ENCODE results near the gene LLGL2.
A peak's percentile ranks its signal among the peaks of the same experiment; 100 is the strongest.

The LLGL2 gene

GRCh38 chr17:75540923-75541503, 15.5 kb downstream of the LLGL2 start:
- Mint-ChIP-seq H3K4me3 (no peak overlapping the region), H3K9me3 (no peaks in the 10 kb centered on the region), H3K27ac (no peak overlapping the region), H3K4me1 (no peaks in the 10 kb centered on the region), H3K27me3 (no peaks in the 10 kb centered on the region), H3K36me3 (no peaks in the 10 kb centered on the region)
- ATAC-seq: no peak

- Mint-ChIP-seq H3K36me3 (no peaks in the 10 kb centered on the region), H3K4me3 (no peak overlapping the region), H3K9me3 (no peaks in the 10 kb centered on the region), H3K27ac (no peak overlapping the region), H3K27me3 (no peaks in the 10 kb centered on the region), H3K4me1 (no peaks in the 10 kb centered on the region)
- ATAC-seq: no peak
Observed at GRCh38 chr17:75542229-75542628, 16.7 kb downstream of the LLGL2 start.

GRCh38 chr17:75542728-75543336, 17.3 kb downstream of the LLGL2 start:
- Mint-ChIP-seq H3K4me3 (no peak overlapping the region), H3K36me3 (no peaks in the 10 kb centered on the region), H3K9me3 (no peaks in the 10 kb centered on the region), H3K4me1 (no peaks in the 10 kb centered on the region), H3K27ac (no peak overlapping the region), H3K27me3 (no peaks in the 10 kb centered on the region)
- no peak for ATAC-seq

- ATAC-seq: no peak
- Mint-ChIP-seq H3K36me3 (no peaks in the 10 kb centered on the region), H3K4me1 (no peaks in the 10 kb centered on the region), H3K27ac (no peak overlapping the region), H3K4me3 (no peak overlapping the region), H3K9me3 (no peaks in the 10 kb centered on the region), H3K27me3 (no peaks in the 10 kb centered on the region)
Observed at GRCh38 chr17:75544250-75544649, 18.8 kb downstream of the LLGL2 start.

- Mint-ChIP-seq H3K4me3 (no peak overlapping the region), H3K27ac (no peak overlapping the region), H3K9me3 (no peaks in the 10 kb centered on the region), H3K36me3 (no peaks in the 10 kb centered on the region), H3K4me1 (no peaks in the 10 kb centered on the region), H3K27me3 (no peaks in the 10 kb centered on the region)
- ATAC-seq: no peak
Observed at GRCh38 chr17:75546181-75546580, 20.7 kb downstream of the LLGL2 start.

- H3K27ac Mint-ChIP-seq: no peak overlapping the region
- no peaks in the 10 kb centered on the region for H3K4me1 Mint-ChIP-seq
- H3K36me3 Mint-ChIP-seq: no peaks in the 10 kb centered on the region
- no peak for ATAC-seq
- no peaks in the 10 kb centered on the region for H3K9me3 Mint-ChIP-seq
- H3K27me3 Mint-ChIP-seq: no peaks in the 10 kb centered on the region
- no peak overlapping the region for H3K4me3 Mint-ChIP-seq
Observed at GRCh38 chr17:75547091-75547490, 21.6 kb downstream of the LLGL2 start.

- Mint-ChIP-seq H3K4me3 (no peak overlapping the region), H3K9me3 (no peaks in the 10 kb centered on the region), H3K4me1 (no peaks in the 10 kb centered on the region), H3K36me3 (no peaks in the 10 kb centered on the region), H3K27ac (no peak overlapping the region), H3K27me3 (no peaks in the 10 kb centered on the region)
- ATAC-seq: no peak
Observed at GRCh38 chr17:75548813-75549212, 23.3 kb downstream of the LLGL2 start.

- Mint-ChIP-seq H3K27ac (no peak overlapping the region), H3K4me3 (no peak overlapping the region), H3K36me3 (no peaks in the 10 kb centered on the region), H3K9me3 (no peaks in the 10 kb centered on the region), H3K27me3 (no peaks in the 10 kb centered on the region), H3K4me1 (no peaks in the 10 kb centered on the region)
- ATAC-seq: peak; percentile 16
Observed at GRCh38 chr17:75549246-75550138, 24.0 kb downstream of the LLGL2 start.

GRCh38 chr17:75550139-75550465, 24.6 kb downstream of the LLGL2 start:
- H3K4me1 Mint-ChIP-seq: no peaks in the 10 kb centered on the region
- no peak overlapping the region for H3K4me3 Mint-ChIP-seq
- H3K27me3 Mint-ChIP-seq: no peaks in the 10 kb centered on the region
- H3K27ac Mint-ChIP-seq: no peak overlapping the region
- ATAC-seq: no peak
- H3K9me3 Mint-ChIP-seq: no peaks in the 10 kb centered on the region
- no peaks in the 10 kb centered on the region for H3K36me3 Mint-ChIP-seq

- Mint-ChIP-seq H3K27me3 (no peaks in the 10 kb centered on the region), H3K36me3 (no peaks in the 10 kb centered on the region), H3K9me3 (no peaks in the 10 kb centered on the region), H3K4me3 (no peak overlapping the region), H3K4me1 (no peaks in the 10 kb centered on the region), H3K27ac (no peak overlapping the region)
- no peak for ATAC-seq
Observed at GRCh38 chr17:75551266-75551665, 25.8 kb downstream of the LLGL2 start.

- H3K27ac Mint-ChIP-seq: no peak overlapping the region
- ATAC-seq: no peak
- no peaks in the 10 kb centered on the region for H3K9me3 Mint-ChIP-seq
- H3K27me3 Mint-ChIP-seq: no peaks in the 10 kb centered on the region
- no peak overlapping the region for H3K4me3 Mint-ChIP-seq
- H3K36me3 Mint-ChIP-seq: no peaks in the 10 kb centered on the region
- H3K4me1 Mint-ChIP-seq: no peaks in the 10 kb centered on the region
Observed at GRCh38 chr17:75552425-75553294, 27.2 kb downstream of the LLGL2 start.

GRCh38 chr17:75553295-75554110, 28.0 kb downstream of the LLGL2 start:
- Mint-ChIP-seq H3K27me3 (no peaks in the 10 kb centered on the region), H3K36me3 (no peaks in the 10 kb centered on the region), H3K9me3 (no peaks in the 10 kb centered on the region), H3K4me3 (no peak overlapping the region), H3K4me1 (no peaks in the 10 kb centered on the region), H3K27ac (no peak overlapping the region)
- no peak for ATAC-seq

- Mint-ChIP-seq H3K4me3 (no peak overlapping the region), H3K4me1 (no peaks in the 10 kb centered on the region), H3K9me3 (no peaks in the 10 kb centered on the region), H3K27me3 (no peaks in the 10 kb centered on the region), H3K27ac (no peak overlapping the region), H3K36me3 (peaks cover 6% of the 10 kb centered on the region)
- ATAC-seq: no peak
Observed at GRCh38 chr17:75555679-75556153, 30.2 kb downstream of the LLGL2 start.

- Mint-ChIP-seq H3K4me3 (no peak overlapping the region), H3K4me1 (no peaks in the 10 kb centered on the region), H3K36me3 (peaks cover 6% of the 10 kb centered on the region), H3K9me3 (no peaks in the 10 kb centered on the region), H3K27me3 (no peaks in the 10 kb centered on the region), H3K27ac (no peak overlapping the region)
- no peak for ATAC-seq
Observed at GRCh38 chr17:75557075-75557851, 31.8 kb downstream of the LLGL2 start.
